GM21529 (cell line): Measurements from ENCODE around the gene RCC2.

Source experiments
- ATAC-seq: cut with Tn5 transposase; IDR thresholded peaks from one replicate; pipeline ENCODE4 v1.9.1; 2021; ENCODE audit not compliant: unreplicated experiment

RCC2 gene

DNA sequence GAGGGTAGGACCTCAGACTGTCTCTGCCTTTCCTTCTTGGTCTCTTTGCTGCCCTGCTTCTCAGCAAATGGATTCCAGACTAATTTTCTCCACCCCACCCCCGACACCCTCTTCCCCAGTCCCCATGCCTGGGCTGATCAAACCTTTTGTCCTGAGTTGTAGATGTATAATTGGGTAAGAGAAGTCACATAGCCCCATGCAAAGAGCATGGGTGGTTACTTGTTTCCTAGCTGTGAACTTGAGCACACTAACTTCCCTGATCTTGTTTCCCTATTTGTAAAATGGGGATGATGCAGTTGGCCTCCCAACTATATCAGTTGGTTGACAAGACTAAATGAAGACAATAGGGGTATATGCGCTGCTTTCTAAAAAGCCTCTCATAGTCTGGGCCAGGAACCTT, 58.3 kb downstream of the RCC2 start:
- ATAC-seq = no peak

DNA sequence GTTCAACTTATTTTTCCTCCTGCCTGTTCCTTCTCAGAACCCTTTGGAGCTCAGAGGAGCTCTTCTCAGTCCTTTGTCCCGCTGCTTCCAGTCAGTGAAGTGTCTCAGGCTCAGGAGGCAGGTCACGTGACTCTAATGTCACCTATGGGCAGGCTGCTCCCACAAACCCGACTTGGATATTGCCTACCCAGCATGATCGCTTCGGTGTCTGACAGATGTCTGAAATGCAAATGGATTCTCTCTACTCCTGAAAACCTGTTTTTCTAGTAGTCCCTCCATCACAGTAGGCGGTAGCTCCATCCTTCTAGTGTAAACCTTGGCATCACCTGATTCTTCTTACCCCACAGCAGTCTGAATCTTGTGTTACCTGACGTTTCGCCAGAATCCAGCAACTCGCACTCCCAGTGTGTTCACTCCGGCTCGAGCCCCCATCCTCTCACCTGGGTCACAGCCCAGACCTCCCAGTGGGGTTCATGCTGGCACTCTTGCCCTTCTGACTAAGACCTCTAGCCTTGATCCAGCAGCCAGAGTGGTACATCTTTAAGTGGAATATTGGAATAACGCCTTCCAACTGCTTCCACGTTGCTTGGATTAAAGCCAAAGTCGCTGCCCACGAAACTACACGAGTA, 62.0 kb downstream of the RCC2 start:
- no peak for ATAC-seq

DNA sequence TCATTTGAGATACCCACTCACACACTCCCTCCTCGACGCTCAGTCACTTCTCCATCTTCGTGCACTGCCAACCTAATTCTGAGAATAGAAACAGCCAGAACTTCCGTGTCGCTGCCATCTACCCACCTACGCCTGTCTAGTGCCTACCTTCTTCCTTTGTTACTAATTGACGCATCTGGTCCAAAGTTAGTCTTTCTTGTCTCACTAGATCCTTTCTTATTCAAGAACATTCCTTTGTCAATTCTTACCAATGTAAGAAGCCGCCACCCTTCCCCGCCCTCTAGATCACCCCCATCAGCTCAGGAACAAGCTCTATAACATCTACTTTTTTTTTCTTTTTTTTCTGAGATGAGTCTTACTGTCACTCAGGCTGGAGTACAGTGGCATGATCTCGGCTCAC, 63.8 kb downstream of the RCC2 start:
- no peak for ATAC-seq

DNA sequence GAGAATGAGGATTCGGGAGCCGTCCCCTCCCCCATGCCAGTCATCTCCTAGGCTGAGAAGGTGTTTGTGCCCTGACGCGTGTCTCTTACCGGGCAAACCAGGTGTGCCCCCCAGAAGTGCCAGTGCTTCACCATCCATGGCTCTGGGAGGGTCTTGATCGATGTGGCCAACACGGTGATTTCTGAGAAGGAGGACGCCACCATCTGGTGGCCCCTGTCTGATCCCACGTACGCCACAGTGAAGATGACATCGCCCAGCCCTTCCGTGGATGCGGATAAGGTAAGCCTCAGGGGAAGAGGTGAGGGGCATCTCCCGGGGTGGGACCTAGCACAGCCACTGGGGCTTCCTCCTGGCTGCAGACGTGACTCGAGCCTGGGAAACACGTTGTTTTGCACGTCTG, 66.5 kb downstream of the RCC2 start:
- no peak for ATAC-seq

DNA sequence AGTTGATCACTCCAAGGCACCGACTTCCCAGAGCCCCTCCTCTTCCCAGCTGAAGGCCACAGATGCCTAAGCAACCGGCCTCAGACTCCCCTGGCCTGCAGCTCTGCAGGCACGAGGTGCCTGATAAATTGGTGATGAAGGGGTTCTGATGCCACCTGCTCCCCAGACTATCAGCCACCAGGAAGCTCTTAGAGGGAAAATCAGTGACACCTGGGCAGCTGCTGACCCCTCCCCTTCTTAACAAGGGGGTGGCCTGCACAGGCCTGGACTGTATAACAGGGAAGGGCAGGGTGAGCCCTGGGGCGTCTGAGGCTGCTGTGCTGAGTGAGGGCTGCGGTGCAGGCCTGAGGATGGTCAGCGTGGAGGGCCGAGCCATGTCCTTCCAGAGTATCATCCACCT, 67.6 kb downstream of the RCC2 start, which contains the start of gene PADI6:
Gene PADI6, plus strand, starts transcription at position 301 of the 400 bp plus-strand sequence. Its CDS starts 50 bp downstream, at position 351.
- no peak for ATAC-seq

DNA sequence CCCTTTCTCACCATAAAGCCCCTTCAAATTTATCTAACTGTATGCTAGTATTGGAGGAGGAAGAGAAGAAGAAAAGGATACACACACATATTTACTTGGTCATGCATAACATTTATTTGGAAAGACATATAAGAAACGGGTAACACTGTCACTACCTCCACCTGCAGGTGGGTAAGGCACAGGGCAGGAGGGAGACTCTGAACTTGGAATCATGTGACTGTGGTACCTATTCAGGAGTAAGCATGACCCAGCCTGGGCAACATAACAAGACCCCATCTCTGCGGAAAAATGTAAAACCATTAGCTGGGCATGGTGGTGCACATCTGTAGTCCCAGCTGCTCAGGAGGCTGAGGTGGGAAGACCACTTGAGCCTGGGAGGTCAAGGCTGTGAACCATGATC, 68.9 kb downstream of the RCC2 start:
- no peak for ATAC-seq

DNA sequence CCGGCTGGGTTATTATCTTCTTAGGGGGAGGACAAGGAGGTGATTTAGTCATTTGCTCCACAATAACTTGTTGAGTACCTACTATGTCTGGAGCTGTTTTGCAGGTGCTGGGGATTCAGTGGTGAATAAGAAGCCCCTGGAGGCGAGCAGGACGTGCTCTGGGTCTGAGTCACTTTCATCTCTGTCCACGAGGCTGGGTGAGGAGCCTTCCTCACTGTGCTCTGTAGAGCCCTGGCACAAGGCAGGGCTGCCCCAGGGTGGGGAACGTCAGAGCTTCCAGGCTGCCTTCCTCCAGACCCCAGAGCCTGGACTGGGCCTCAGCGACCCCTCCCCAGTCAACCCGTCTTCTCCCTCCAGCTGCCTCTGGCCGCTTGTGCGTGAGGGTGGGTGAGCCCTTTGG, 70.0 kb downstream of the RCC2 start:
- ATAC-seq = no peak

DNA sequence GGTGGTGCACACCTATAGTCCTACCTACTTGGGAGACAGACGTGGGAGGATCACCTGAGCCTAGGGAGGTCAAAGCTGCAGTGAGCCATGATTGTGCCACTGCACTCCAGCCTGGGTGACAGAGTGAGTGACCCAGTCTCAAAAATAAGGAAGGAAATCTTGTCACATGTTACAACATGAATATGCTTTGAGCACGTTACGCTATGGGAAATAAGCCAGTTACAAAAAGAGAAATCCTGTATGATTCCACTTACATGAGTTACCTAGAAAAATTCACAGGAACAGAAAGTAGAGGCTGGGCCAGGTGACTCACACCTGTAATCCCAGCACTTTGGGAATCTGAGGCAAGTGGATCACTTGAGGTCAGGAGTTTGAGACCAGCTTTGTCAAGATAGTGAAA, 74.2 kb downstream of the RCC2 start:
- ATAC-seq = no peak

DNA sequence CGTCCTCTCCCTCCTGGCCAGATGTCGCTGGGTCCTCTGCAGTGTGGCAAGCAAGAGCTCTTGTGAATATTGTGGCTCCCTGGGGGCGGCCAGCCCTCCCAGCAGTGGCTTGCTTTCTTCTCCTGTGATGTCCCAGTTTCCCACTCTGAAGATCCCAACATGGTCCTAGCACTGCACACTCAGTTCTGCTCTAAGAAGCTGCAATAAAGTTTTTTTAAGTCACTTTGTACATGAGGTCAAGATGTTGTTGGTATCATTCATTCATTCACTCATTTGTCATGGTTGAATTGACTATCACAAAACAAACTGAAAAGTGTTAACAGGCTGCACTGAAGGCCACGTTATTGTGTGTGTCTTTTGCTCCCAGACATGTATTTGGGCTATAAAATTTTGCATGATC, 75.7 kb downstream of the RCC2 start:
- ATAC-seq = no peak

DNA sequence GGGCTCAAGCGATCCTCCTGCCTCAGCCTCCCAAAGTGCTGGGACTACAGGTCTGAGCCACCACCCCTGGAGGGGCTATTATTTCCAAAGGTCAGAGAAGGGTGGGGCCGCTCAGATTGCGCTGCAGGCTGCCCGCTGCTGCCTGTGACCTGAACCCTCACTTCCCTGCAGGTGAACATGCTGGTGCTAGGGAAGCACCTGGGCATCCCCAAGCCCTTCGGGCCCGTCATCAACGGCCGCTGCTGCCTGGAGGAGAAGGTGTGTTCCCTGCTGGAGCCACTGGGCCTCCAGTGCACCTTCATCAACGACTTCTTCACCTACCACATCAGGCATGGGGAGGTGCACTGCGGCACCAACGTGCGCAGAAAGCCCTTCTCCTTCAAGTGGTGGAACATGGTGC, 76.1 kb downstream of the RCC2 start:
- no peak for ATAC-seq

DNA sequence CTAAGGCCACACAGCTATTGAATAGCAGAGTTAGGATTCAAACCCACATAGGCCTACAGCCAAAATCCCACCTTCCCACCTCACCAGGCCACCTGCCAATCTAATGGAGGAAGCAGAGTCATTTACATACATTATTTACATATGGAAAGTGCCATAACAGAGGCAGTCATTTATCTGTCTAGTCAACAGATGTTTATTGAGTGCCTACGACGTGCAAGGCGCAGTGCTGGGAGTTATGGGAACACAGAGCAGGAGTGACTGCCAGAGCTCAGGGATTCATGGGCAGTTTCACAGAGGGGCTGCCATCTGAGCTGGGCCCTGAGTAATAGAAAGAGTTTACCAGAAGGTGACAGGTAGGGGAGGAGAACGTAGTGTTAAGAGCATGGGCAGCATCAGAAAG, 77.8 kb downstream of the RCC2 start:
- no peak for ATAC-seq

DNA sequence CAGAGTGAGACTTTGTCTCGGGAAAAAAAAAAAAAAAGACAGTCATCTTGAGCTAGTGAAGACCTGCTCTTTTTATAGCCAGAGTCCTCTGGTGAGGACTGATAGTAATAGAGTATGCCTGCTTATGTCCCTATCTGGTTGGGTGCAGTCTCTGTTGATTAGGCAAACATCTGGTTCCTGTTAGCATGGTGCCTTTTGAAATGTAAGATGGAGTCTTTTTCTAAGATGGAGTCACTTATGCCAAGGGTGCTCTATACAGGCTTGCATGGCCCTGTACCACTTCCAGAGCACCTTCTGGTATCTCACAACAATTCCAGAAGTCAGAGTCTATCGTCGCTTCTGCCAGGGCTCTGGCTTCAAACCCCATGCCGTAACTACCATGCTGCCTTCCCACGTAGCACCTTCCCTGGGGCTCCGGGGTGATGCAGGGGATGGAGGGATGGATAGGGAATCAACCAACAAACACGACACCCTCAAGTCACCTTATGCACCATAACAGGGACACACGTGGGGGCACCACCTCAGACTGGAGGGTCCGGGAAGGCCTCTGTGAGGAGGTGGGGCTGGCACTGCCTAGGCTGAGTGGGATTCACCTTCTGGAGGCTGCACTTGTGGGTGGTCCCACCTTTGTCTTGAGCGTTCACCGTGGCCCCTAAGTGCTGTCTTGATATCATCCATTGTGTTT, 79.1 kb downstream of the RCC2 start:
- no peak for ATAC-seq

DNA sequence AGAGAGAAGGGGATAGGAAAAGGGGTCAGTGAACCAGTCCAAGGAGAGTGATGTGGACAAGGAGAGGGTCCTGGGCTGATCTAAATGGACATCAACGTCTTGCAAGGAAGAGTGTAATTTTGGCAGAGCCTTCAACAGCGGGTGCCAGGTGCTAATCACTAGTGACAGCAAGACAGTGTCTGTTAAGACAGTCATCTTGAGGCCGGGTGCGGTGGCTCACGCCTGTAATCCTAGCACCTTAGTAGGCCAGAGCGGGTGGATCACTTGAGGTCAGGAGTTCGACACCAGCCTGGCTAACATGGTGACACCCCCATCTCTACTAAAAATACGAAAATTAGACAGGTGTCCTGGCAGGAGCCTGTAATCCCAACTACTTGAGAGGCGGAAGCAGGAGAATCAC, 79.7 kb downstream of the RCC2 start:
- no peak for ATAC-seq

DNA sequence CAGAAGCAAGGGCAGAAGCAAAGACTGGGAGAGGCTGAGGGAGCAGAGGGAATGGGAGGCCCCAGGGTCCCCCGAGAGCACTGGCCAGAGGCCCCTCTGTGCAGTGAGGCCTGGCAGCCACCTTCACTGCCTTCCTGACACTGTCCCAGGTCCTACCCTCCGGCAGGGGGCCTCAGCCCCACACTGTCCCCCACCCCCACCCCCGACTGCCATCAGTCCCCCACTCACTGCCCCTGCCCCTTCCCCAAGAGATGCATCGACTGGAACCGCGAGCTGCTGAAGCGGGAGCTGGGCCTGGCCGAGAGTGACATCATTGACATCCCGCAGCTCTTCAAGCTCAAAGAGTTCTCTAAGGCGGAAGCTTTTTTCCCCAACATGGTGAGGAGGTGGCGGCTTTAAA, 80.4 kb downstream of the RCC2 start:
- ATAC-seq = no peak

DNA sequence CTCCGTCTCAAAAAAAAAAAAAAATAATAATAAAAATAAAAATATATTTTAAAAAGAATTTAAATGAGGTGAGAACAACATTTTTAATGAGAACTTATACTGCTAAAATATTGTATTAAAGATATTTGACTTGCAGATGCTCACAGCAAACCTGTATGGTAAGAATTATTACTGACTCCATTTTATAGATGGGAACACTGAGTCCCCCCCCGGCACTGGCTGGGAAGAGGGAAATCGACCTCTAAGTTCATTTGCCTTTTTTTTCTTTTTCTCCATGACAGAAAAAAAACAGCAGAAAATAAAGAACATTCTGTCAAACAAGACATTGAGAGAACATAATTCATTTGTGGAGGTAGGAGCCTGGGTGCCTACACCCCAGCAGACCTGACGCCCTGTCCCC, 80.9 kb downstream of the RCC2 start:
- ATAC-seq = no peak
